Fibroblast of skin of abdomen (primary cell): ENCODE data around the gene COPS6.

Experiments used
- DNase-seq: peaks from one replicate; pipeline ENCODE4 v3.0.0-alpha.2; 2013

The COPS6 gene

GRCh38 chr7:100102950-100103840 lies 14.4 kb downstream of the COPS6 start:
- DNase-seq = peak; percentile 53

GRCh38 chr7:100105534-100105933 lies 16.8 kb downstream of the COPS6 start:
- DNase-seq = no peak

- no peak for DNase-seq
These were observed 17.9 kb downstream of the COPS6 start for GRCh38 chr7:100106633-100107032.

GRCh38 chr7:100107125-100107737 lies 18.5 kb downstream of the COPS6 start:
- no peak for DNase-seq

- DNase-seq = no peak
These were observed 19.1 kb downstream of the COPS6 start for GRCh38 chr7:100107890-100108289.

- no peak for DNase-seq
These were observed 20.9 kb downstream of the COPS6 start for GRCh38 chr7:100109521-100110163.

- DNase-seq = no peak
These were observed 22.4 kb downstream of the COPS6 start for GRCh38 chr7:100111156-100111555.

- no peak for DNase-seq
These were observed 23.1 kb downstream of the COPS6 start for GRCh38 chr7:100111914-100112313.

- no peak for DNase-seq
These were observed 26.3 kb downstream of the COPS6 start for GRCh38 chr7:100115026-100115425.

GRCh38 chr7:100118388-100119071 lies 29.8 kb downstream of the COPS6 start:
- DNase-seq = no peak

- peak; percentile 94 for DNase-seq
These were observed 30.6 kb downstream of the COPS6 start, which contains the start of the genes CNPY4 and TAF6 for GRCh38 chr7:100119072-100119969. Gene CNPY4, plus strand, starts transcription at chr7:100119634. Its CDS starts 111 bp downstream, at chr7:100119745. Gene TAF6, minus strand, starts transcription at chr7:100119358. Its CDS starts 5,149 bp downstream, at chr7:100114209.

- DNase-seq = peak; percentile 64
These were observed 31.4 kb downstream of the COPS6 start for GRCh38 chr7:100119970-100120732.

- DNase-seq = no peak
These were observed 31.9 kb downstream of the COPS6 start for GRCh38 chr7:100120733-100121036.

GRCh38 chr7:100122067-100122466 lies 33.3 kb downstream of the COPS6 start:
- DNase-seq = no peak

- DNase-seq = no peak
These were observed 33.8 kb downstream of the COPS6 start for GRCh38 chr7:100122568-100122967.

GRCh38 chr7:100124301-100125230 lies 35.8 kb downstream of the COPS6 start:
- DNase-seq = no peak

GRCh38 chr7:100126239-100126930 lies 37.6 kb downstream of the COPS6 start:
- DNase-seq = no peak

GRCh38 chr7:100126931-100127865 lies 38.4 kb downstream of the COPS6 start, which contains the start of gene MBLAC1:
Gene MBLAC1, plus strand, starts transcription at chr7:100126967. Its CDS starts 429 bp downstream, at chr7:100127396.
- peak; percentile 93 for DNase-seq
